GM19238 (cell line): Measurements from ENCODE around the gene ANKRD13D.
"Not testable (repeated sequence)": the region's sequence is repeated elsewhere in the genome, so short reads cannot be mapped to it uniquely, and the experiment has no call there.

ENCODE experiments used
- DNase-seq: peaks from one replicate; pipeline ENCODE4 v3.0.0; 2011; ENCODE audit warnings: low spot score; ENCODE audit not compliant: insufficient read length

ANKRD13D gene

GRCh38 chr11:67289226-67289650, at the start of gene ANKRD13D:
Gene ANKRD13D, plus strand, starts transcription at chr11:67289303. Its CDS starts 158 bp downstream, at chr11:67289461.
- no peak for DNase-seq

- DNase-seq: peak; percentile 86
Measured at GRCh38 chr11:67239783-67240575, 49.1 kb upstream of the ANKRD13D start.

GRCh38 chr11:67240576-67241389, 48.3 kb upstream of the ANKRD13D start:
- DNase-seq: peak; percentile 46

- DNase-seq: no peak
Measured at GRCh38 chr11:67242548-67242947, 46.6 kb upstream of the ANKRD13D start.

GRCh38 chr11:67243051-67243450, 46.1 kb upstream of the ANKRD13D start:
- no peak for DNase-seq

- DNase-seq: no peak
Measured at GRCh38 chr11:67245046-67245445, 44.1 kb upstream of the ANKRD13D start.

GRCh38 chr11:67247946-67248550, 41.1 kb upstream of the ANKRD13D start:
- no peak for DNase-seq

GRCh38 chr11:67248653-67249052, 40.5 kb upstream of the ANKRD13D start:
- no peak for DNase-seq

- DNase-seq: no peak
Measured at GRCh38 chr11:67250059-67251043, 38.8 kb upstream of the ANKRD13D start.

- no peak for DNase-seq
Measured at GRCh38 chr11:67251841-67252240, 37.3 kb upstream of the ANKRD13D start.

- DNase-seq: no peak
Measured at GRCh38 chr11:67252831-67253239, 36.3 kb upstream of the ANKRD13D start.

GRCh38 chr11:67253872-67254624, 35.1 kb upstream of the ANKRD13D start:
- DNase-seq: no peak

- no peak for DNase-seq
Measured at GRCh38 chr11:67254798-67255197, 34.3 kb upstream of the ANKRD13D start.

- DNase-seq: no peak
Measured at GRCh38 chr11:67255353-67255752, 33.8 kb upstream of the ANKRD13D start.

GRCh38 chr11:67255864-67256263, 33.2 kb upstream of the ANKRD13D start:
- DNase-seq: no peak

- DNase-seq: no peak
Measured at GRCh38 chr11:67256477-67257135, 32.5 kb upstream of the ANKRD13D start.

- DNase-seq: no peak
Measured at GRCh38 chr11:67260406-67260805, 28.7 kb upstream of the ANKRD13D start.

GRCh38 chr11:67260885-67261639, 28.0 kb upstream of the ANKRD13D start:
- DNase-seq: not testable (repeated sequence)

GRCh38 chr11:67261640-67261945, 27.5 kb upstream of the ANKRD13D start:
- no peak for DNase-seq
